HG02852 (cell line): Measurements from ENCODE around the gene POMT2.

ENCODE experiments used
- ATAC-seq: cut with Tn5 transposase; IDR thresholded peaks from one replicate; pipeline ENCODE4 v1.9.1; 2021; ENCODE audit warnings: mild to moderate bottlenecking, moderate library complexity; ENCODE audit not compliant: unreplicated experiment

POMT2 gene

GRCh38 chr14:77268989-77269600 is 51.6 kb downstream of the POMT2 start:
- no peak for ATAC-seq

- no peak for ATAC-seq
Observed at GRCh38 chr14:77267937-77268699, 52.6 kb downstream of the POMT2 start.

DNA sequence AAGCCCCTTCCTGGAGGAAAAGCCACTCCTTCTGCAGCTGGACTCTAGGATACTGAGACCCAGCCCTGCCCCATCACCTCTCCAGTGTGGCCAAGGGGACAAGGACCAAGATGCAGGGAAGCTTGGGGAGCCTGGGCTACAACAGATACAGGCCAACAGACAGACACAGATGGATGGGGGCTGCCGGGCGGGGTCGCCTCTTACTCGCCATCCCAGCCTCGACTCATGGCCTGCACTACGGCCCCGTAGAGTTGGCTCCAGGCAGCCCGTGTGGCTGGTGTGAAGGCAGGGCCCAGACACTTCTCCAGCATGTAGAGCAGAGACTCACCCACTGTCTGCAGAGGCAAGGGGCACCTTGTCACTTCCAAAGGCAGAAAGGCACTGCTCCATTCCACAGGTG is 54.3 kb downstream of the POMT2 start:
- no peak for ATAC-seq

DNA sequence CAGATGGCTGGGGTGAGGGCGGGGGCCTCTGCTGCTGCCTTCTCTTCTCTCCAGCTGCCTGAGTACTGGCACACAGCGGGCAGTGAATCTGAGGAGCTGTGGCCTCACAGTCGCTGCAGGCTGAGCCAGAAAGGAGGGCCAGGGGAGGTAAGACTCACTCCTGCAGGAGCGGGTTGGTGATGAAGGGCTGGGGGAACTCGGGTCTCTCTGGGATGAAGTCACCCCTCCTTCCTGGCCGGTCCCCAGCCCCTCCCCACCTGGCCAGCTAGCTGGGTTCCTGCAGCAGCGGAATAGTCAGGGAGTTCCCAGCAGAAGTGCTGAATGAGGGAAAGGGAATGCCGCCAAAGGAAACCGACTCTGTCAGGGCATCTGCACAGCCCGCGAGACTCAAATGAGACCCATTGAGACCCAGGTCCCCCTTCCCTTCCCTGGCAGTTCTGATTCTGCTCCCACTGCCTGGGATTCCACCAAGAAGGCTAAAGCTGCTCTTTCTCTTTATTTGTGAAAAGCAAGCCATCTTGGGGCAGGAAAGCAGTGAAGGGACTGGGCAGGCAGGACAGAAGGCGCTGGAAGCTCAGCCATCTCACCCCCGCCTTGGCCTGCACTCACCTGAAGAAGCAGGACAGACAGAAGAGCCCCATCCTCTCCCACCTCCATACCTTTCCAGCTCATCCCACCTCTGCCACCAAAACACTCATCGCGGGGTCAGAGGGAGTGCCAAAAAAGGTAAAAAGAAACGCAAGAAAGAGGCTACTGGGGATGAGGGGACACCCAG is 54.9 kb downstream of the POMT2 start:
- ATAC-seq, result no peak

DNA sequence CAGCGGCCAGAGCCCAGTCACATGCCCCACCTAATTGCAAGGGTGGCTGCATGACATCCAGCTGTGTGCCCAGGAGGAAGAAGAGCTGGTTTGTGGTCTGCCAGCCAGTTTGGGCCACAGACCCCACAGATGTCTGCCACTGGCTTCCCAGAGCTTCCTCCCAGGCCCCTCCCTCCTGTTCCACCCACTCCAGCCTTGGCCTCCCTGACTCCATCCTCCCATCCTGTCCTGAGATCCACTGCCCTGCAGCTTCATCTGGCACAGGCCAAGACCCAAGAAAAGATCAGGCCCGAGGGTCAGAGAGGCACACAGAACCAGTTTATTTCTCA is 55.5 kb downstream of the POMT2 start:
- ATAC-seq, result no peak

GRCh38 chr14:77264466-77265186 is 56.1 kb downstream of the POMT2 start:
- ATAC-seq, result no peak

DNA sequence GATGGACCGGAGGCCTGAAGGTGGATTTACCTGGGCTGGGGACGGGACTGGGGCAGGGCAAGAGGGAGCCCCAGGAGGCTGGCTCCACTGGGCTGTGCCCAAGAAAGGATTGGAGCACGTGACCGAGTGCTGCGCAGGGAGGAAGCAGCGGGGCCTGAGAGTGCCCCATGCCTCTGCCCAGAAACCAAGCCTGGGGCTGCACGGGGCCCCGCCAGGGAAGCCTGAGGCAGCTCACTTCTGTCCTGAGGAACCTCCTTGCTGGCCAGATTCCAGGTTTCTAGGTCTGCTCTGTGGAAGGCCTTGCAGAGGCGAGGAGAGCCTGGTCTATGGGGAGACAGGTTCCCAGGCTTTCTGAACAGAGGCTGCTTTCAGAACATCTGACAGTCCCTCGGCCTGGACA is 60.1 kb downstream of the POMT2 start:
- ATAC-seq, result no peak

DNA sequence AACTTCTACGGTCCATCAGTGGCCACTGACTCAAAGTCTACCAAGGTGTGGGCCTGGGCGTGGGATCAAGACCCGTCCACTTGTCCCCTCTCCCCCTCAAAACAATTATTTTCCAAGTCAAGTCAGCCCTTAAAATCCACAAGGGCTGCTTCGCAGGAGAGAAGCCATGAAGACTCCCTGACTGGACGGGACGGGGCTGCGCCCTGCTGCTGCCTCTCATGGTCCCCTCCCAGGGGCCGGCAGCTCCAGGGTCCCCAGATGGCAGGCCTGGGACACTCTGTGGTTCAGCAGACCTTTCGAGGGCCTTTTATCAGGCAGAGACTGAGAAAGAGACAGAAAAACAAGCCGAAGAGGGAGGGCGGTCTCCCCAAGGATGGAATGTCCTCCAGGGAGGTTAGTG is 60.5 kb downstream of the POMT2 start:
- ATAC-seq, result no peak

DNA sequence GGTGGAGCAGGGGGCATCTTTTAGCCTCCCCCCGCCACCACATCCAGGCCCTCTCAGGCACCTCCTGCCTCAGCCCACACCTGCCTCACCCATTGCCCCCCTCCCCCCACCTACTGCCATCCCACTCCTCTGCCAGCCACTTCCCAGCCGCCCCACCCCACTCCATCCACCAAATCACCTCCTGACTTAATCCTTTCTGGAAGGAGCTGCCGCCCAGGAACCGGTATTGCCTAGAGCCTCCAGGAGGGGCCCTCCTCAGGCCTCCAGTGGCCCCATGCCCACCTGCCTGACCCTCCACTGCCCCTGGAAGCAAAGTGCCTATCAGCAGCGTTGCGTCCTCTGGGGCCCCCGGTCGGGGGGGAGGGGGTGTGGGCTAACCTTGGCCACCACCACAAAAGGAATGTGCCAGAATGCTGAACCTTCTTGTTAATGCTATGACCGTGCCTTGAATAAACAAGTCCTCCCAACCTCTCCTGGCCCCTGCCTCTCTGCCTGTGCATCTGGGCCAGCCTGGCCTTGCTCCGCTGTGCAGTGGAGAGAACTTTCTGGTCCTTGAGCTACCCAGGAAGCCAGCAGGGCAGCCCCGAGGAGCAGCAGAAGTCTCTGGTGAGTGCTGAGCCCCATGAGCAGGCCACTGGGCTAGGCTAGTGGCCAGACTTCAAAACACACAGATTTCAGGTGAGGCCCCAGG is 61.5 kb downstream of the POMT2 start:
- no peak for ATAC-seq

DNA sequence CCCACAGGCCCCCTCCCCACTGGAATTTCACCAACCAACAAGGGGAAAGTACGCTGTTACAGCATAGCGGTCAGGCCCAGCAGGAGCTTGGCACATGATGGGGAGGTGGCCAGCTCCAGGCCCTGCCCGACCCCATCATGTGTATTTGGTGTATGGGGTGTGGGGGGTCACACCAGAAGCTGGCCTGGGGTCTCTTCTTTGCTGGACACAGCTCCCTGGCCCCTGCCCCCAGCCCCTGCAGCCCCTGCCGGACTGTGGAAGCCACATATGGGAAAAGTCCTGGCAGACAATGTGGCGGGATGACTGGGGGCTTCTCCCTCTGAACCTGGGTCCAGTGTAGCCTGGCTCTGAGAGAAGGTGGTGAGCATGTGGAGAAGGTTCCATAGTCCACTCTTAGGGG is 62.1 kb downstream of the POMT2 start:
- ATAC-seq, result no peak

DNA sequence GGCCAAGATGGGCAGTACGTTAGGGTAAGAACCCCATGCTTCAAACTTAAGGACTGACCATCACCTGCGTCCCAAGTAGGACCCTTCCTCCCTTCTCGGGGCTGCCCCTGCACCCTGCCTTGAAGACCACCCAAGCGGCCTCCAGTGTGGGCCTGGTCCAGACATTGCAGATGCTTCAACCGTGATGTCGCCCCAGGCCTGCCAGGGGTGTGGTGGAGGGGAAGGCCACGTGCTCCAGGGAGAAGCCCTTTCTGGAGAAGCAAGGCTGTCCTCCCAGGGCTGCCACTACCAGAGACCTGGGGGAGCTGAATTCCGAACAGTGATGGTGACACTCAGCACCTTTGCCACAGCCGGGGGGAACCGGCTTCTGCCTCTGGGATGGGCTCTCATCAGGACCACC is 63.0 kb downstream of the POMT2 start:
- ATAC-seq, result no peak

DNA sequence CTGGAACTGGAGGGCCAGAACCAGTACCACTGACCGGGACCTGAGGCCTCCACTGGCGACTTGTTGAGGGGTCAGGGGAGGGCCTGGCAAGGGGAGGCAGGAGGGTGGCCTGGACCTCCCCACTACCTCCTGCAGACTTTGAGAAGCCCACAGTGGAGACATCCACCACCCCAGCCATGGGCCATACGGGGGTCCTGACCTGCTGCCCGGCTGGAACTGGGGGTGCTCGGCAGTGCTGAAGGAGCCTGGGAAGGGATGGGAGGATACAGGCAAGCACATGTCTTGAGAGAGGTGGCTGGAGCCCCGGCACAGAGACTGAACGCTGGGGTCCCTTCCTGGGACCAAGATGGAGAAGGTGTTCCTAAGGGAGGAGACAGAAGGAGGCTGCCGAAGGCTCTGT is 64.0 kb downstream of the POMT2 start:
- ATAC-seq, result no peak

DNA sequence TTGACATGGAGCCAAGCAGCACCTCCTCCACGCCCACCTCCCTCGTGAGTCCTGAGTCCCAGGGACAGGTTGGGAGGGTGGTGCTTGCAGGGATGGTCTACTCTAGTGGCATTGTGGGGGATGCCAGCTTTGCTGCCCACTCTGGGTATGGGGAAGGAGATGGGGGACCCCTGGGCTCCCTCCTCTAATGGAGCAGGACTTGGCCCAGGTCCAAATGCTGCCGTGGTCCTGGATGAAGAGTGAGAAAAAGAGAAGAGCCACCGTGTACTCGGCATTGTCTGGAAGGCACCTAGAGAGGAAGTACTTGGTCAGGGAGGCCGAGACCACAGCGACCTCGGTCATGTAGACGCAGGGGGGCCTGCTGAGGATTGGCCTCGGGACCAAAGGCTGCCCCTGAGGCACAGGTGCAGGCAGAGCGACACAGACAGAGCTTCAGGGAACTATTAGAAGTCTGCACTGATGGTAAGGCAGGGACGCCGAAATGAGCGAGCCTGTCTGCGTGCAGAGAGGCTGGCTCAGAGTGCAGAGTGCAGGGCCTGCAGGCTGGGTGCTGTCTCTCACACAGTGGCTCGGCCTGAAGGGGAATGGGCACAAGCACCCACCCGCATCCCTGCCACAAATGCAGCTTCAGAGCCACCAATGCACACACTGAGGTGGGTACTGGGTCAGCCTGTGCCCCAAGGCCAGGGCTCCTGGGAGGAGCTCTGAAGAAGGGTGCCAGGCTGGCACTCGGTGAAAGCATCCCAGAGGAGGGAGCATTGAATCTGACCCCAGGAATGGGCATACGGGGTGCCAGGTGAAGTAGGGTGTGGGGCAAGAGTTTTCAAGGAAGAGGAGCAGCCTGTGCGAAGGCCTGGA is 67.1 kb downstream of the POMT2 start:
- ATAC-seq, result no peak

DNA sequence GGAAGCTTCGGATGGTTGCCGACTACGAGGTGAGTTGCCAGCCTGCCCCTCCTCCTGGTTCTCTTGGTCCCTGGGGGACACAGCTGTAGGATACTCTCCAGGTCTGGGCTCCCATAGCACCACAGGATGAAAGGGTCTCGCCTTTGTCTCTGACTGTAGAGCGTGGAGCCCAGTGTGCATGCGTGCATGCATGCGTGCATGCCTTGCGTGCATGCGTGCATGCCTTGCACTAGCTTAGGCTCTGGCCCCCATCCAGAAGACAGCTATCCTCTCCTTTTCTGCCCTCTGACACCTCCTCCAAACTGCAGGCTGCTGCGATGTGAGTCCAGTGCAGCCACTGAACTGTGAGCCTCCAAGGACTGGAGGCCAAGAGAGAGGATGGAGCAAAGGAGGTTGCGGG is 68.8 kb downstream of the POMT2 start:
- no peak for ATAC-seq

DNA sequence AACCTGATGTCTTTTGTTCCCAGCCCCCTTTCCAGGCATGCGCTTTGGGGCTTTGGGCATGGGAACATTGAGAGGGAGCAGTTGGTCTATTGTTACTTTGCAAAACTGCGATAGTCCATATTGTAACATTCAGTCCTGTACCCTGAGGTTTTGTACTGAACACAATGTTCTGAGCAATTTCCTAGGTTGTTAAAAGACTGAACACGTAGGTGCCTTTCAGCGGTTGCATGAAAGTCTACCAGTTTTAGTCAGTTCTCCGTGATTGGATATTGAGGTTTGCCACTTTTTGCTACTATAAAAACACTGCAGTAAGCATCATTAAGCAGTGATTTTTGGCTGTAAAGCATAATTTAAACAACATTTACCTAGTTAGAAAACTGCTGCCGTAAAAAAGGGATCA is 69.8 kb downstream of the POMT2 start:
- ATAC-seq, result no peak

- no peak for ATAC-seq
Observed at GRCh38 chr14:77249286-77249685, 71.4 kb downstream of the POMT2 start.

DNA sequence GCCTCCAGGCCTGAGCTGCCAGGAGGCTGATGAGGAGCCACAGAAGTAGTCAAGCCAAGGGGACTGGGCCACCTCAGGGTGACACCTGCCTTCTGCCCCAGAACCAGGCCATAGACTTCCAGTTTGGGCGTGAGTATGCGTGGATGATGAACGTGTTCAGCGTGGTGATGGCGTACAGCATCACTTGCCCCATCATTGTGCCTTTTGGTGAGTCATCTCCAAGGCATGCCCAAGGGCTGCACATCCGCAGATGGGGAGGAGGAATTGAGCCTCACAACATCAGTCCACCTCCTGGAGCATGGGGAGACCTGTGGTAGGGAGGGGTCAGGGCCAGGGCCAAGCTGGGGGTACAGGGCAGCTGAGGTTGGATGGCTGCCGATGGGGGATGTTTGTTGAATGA is 72.0 kb downstream of the POMT2 start:
- ATAC-seq, result no peak

- no peak for ATAC-seq
Observed at GRCh38 chr14:77246784-77247183, 73.9 kb downstream of the POMT2 start.

- ATAC-seq, result no peak
Observed at GRCh38 chr14:77245820-77246219, 74.9 kb downstream of the POMT2 start.

DNA sequence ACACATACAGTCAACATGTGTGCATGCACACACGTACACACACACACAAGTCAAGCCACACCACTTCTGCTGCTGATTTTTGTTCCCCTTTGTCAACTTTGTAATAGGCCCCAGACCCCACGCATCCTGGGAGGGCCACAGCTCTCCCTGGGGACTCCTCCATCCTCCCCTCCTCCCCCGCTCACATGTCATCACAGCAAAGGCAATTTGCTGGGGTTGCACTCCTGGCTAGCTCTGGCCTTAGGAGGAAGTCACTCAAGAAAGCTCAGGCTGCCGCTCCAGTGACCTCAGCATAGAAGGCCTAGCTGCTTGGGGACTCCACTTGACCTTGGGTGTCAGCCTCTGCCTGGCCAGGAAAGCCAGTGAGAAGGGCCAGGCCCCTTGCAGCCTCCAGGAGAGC is 76.8 kb downstream of the POMT2 start:
- ATAC-seq, result no peak
